GM12878 (cell line): Measurements from ENCODE around the gene RNLS. TPM values are rescaled to one million over a fixed set of nuclear protein-coding genes. Genes with fewer than 3 reads are reported as not detected.

Source experiments
- ATAC-seq: fragments of 200-7000 bp; cut with Tn5 transposase; 3 replicates; pipeline ENCODE4 v1.9.1; 2020; ENCODE audit warnings: mild to moderate bottlenecking, moderate library complexity
- BruUV-seq: library from RNA; stranded (reverse); fragments of 400-500 nt; replicated peaks from 2 replicates; lab custom pipeline; 2021; lab: Mats Ljungman, UMichigan
- CTCF ChIA-PET: fragments of 300-600 bp; sonication (Branson Sonifier 250); formaldehyde crosslinking; extraction: SDS; loops from one replicate; lab custom pipeline; 2021; ENCODE audit warnings: inconsistent platforms; lab: Yijun Ruan, JAX
- POLR2A ChIA-PET: fragments of 350-600 bp; formaldehyde crosslinking; extraction: SDS; loops from one replicate; lab custom pipeline; 2021; ENCODE audit warnings: inconsistent platforms; lab: Charles Lee
- RAD21 ChIA-PET: fragments of 300-600 bp; sonication (Branson Sonifier 250); formaldehyde crosslinking; loops from one replicate; lab custom pipeline; 2023; ENCODE audit warnings: antibody characterized with exemption; ENCODE audit not compliant: unreplicated experiment; lab: Charles Lee
- SMC1A ChIA-PET: fragments of 300-600 bp; sonication (Branson Sonifier 250); formaldehyde crosslinking; loops from one replicate; lab custom pipeline; 2023; ENCODE audit not compliant: unreplicated experiment, uncharacterized antibody; lab: Charles Lee
- DNase-seq: peaks from one replicate; pipeline ENCODE4 v3.0.0-alpha.2; 2011; ENCODE audit warnings: low read depth, low spot score
- FAIRE-seq: peaks from 3 replicates; lab custom pipeline; 2011; peaks lifted over from hg19 to GRCh38; lab: Jason Lieb, UNC
- H2AFZ ChIP-seq: 2 replicates; pipeline ENCODE4 v1.6.0; 2011; ENCODE audit warnings: low read depth, low read length, control low read depth; ENCODE audit not compliant: control insufficient read depth
- H3K27ac ChIP-seq: 2 replicates; pipeline ENCODE4 v1.5.1; 2011; ENCODE audit warnings: control low read depth; ENCODE audit not compliant: control insufficient read depth, insufficient read depth
- H3K27me3 ChIP-seq, 2 experiments: replicated peaks in 1 of 2; 2 replicates each; pipeline versions ENCODE4 v1.6.0 to v1.6.1; 2011; ENCODE audit warnings: low read length in 1 of 2; ENCODE audit not compliant: control insufficient read depth in 2 of 2, insufficient read depth in 2 of 2
- H3K36me3 ChIP-seq, 2 experiments: 2 replicates each; pipeline ENCODE4 v1.5.1; 2011; ENCODE audit warnings: low read length in 1 of 2; ENCODE audit not compliant: control insufficient read depth in 2 of 2, insufficient read depth in 2 of 2
- H3K4me1 ChIP-seq: 2 replicates; pipeline ENCODE4 v1.6.1; 2011; ENCODE audit warnings: mild to moderate bottlenecking, low read length, moderate library complexity, mixed read lengths; ENCODE audit not compliant: control insufficient read depth, insufficient read depth
- H3K4me2 ChIP-seq: 2 replicates; pipeline ENCODE4 v1.6.0; 2011; ENCODE audit warnings: control low read depth; ENCODE audit not compliant: control insufficient read depth, insufficient read depth
- H3K4me3 ChIP-seq: fragments of 200-600 bp; sonication (generic); 2 replicates; pipeline ENCODE4 v1.5.1; 2016
- H3K79me2 ChIP-seq: 2 replicates; pipeline ENCODE4 v1.6.0; 2011; ENCODE audit warnings: low read length; ENCODE audit not compliant: control insufficient read depth, insufficient read depth
- H3K9ac ChIP-seq: 2 replicates; pipeline ENCODE4 v1.8.0; 2011; ENCODE audit warnings: low read length, control low read depth, mixed read lengths; ENCODE audit not compliant: control insufficient read depth, insufficient read depth
- H3K9me3 ChIP-seq: replicated peaks from 3 replicates; pipeline ENCODE4 v1.5.1; 2011; ENCODE audit warnings: mild to moderate bottlenecking, low read length; ENCODE audit not compliant: control insufficient read depth, insufficient read depth
- H4K20me1 ChIP-seq: 2 replicates; pipeline ENCODE4 v1.6.0; 2011; ENCODE audit not compliant: control insufficient read depth, insufficient read depth
- BMI1 ChIP-seq: fragments of 450-650 bp; IDR thresholded peaks from 2 replicates; pipeline ENCODE4 v1.6.1; 2016; ENCODE audit warnings: mild to moderate bottlenecking, moderate library complexity, borderline replicate concordance
- BRCA1 ChIP-seq: IDR thresholded peaks from 2 replicates; pipeline ENCODE4 v1.6.1; 2011; ENCODE audit warnings: low read depth, low read length, improper control_type of control experiment
- CBFB ChIP-seq: IDR thresholded peaks from 2 replicates; pipeline ENCODE4 v1.6.1; 2016; ENCODE audit warnings: antibody characterized with exemption, low read depth
- CBX3 ChIP-seq: fragments of 200-600 bp; sonication (generic); IDR thresholded peaks from 2 replicates; pipeline ENCODE4 v1.6.1; 2016; ENCODE audit warnings: low read depth, borderline replicate concordance
- HDAC6 ChIP-seq: fragments of 200-600 bp; sonication (generic); IDR thresholded peaks from one replicate; pipeline ENCODE4 v1.8.0; 2017; ENCODE audit warnings: antibody characterized with exemption; ENCODE audit not compliant: unreplicated experiment
- IRF5 ChIP-seq: fragments of 450-650 bp; IDR thresholded peaks from 2 replicates; pipeline ENCODE4 v1.6.1; 2017; ENCODE audit warnings: borderline replicate concordance
- PML ChIP-seq: IDR thresholded peaks from 2 replicates; pipeline ENCODE4 v1.6.1; 2012; ENCODE audit warnings: low read length, inconsistent platforms
- ZBTB11 ChIP-seq: fragments of 450-650 bp; formaldehyde crosslinking; IDR thresholded peaks from 2 replicates; pipeline ENCODE4 v1.5.0; 2022; ENCODE audit warnings: mild to moderate bottlenecking, missing genetic modification characterization
- ZNF207 ChIP-seq: fragments of 450-650 bp; IDR thresholded peaks from 2 replicates; pipeline ENCODE4 v1.6.1; 2014; ENCODE audit warnings: antibody characterized with exemption, mild to moderate bottlenecking, borderline replicate concordance
- WGBS: methylation state at CpG from one replicate; pipeline ENCODE4 v1.1.6; 2016; ENCODE audit warnings: low lambda C conversion rate; ENCODE audit not compliant: insufficient replicate concordance, insufficient coverage; ENCODE audit errors: missing lambda C conversion rate; 5-methylcytosine and 5-hydroxymethylcytosine counted together
- in situ Hi-C: fragments of 300-500 bp; cut with MboI; formaldehyde crosslinking; loops from 9 replicates; pipeline ENCODE4 v1.14.3; 2018; ENCODE audit warnings: mixed read lengths
- intact Hi-C: fragments of 100-400 bp; cut with micrococcal nuclease; formaldehyde crosslinking; loops from one replicate; pipeline ENCODE4 v1.14.2; 2022; ENCODE audit not compliant: unreplicated experiment
- polyA plus RNA-seq, 11 experiments: library from polyadenylated mRNA; depleted of rRNA in 4 of 11; unstranded in 6 of 11; stranded (reverse) in 5 of 11; fragments of >200 nt; fragmentation: Nextera tagmentation in 4 of 11; fragmentation: Illumina TruSeq in 1 of 11; extraction: Ambion mirVana in 4 of 11; extraction: Trizol in 1 of 11; gene quantifications; 1 replicate in 1 of 11; 2 replicates in 10 of 11; pipeline versions ENCODE4 v1.2.1 to v1.2.3, GENCODE V29; 2011 to 2016; ENCODE audit warnings: inconsistent platforms in 2 of 11, missing spikeins in 2 of 11, low read depth in 1 of 11
- total RNA-seq, 4 experiments: library from RNA; depleted of rRNA in 3 of 4; stranded (reverse); fragments of >200 nt in 3 of 4; fragmentation: Illumina TruSeq in 1 of 4; extraction: Trizol in 1 of 4; gene quantifications; 2 replicates each; pipeline versions ENCODE4 v1.2.1 to v1.2.3, GENCODE V29; 2013 to 2021
- TF ChIP-seq, protein P1 (sequence below): IDR thresholded peaks from 2 replicates; pipeline ENCODE4 v1.6.1; 2012; ENCODE audit warnings: mild to moderate bottlenecking, low read depth, low read length

RNLS gene
- total and polyA plus RNA-seq, 10 of the 15 experiments (the other 5 are each of a cell fraction or from before 2014, with no cell fraction given) = 3.4 to 6.7 (median 4.6) TPM

DNA sequence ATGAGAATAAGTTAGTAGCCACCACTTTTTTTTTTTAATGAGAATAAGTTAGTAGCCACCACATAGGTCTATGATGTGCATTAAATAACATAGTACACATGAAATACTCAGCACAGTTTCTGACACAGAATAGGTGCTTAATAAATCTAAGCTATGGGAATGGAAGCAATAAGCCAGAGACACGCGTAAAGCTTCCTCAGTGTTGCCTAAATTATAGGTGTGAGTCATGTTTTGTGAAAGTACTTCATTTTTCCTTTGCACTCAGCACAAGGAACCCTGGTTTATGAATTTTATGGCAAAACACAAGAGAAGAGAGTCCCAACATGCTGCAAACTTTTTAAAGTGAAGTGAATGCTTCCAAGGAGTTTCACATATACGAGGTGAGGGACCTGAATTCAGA is 267.4 kb downstream of the RNLS start:
- intact Hi-C loops = no loop called here
- POLR2A ChIA-PET = no interaction called here
- no peak for ATAC-seq
- RAD21 ChIA-PET = interaction anchor here (2.2 kb wide), 1 partner anchor 71 kb away, joined by 9 read pairs; no protein-coding TSS in a partner anchor
- H3K9ac ChIP-seq = no peak overlapping the region
- TF ChIP-seq CBX3 (no peak), PML (no peak), IRF5 (no peak), BMI1 (no peak), ZNF207 (no peak), CBFB (no peak), HDAC6 (no peak), BRCA1 (no peak), ZBTB11 (no peak)
- TF ChIP-seq, protein P1, sequence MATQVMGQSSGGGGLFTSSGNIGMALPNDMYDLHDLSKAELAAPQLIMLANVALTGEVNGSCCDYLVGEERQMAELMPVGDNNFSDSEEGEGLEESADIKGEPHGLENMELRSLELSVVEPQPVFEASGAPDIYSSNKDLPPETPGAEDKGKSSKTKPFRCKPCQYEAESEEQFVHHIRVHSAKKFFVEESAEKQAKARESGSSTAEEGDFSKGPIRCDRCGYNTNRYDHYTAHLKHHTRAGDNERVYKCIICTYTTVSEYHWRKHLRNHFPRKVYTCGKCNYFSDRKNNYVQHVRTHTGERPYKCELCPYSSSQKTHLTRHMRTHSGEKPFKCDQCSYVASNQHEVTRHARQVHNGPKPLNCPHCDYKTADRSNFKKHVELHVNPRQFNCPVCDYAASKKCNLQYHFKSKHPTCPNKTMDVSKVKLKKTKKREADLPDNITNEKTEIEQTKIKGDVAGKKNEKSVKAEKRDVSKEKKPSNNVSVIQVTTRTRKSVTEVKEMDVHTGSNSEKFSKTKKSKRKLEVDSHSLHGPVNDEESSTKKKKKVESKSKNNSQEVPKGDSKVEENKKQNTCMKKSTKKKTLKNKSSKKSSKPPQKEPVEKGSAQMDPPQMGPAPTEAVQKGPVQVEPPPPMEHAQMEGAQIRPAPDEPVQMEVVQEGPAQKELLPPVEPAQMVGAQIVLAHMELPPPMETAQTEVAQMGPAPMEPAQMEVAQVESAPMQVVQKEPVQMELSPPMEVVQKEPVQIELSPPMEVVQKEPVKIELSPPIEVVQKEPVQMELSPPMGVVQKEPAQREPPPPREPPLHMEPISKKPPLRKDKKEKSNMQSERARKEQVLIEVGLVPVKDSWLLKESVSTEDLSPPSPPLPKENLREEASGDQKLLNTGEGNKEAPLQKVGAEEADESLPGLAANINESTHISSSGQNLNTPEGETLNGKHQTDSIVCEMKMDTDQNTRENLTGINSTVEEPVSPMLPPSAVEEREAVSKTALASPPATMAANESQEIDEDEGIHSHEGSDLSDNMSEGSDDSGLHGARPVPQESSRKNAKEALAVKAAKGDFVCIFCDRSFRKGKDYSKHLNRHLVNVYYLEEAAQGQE = no peak
- TF ChIP-seq, all 136 proteins: peak for 0
- Histone ChIP-seq H3K4me1 (no peaks in the 10 kb centered on the region), H3K27ac (no peak overlapping the region), H3K4me2 (no peak overlapping the region; the same call in 1 of the 2 replicates), H3K79me2 (no peaks in the 10 kb centered on the region), H4K20me1 (no peaks in the 10 kb centered on the region), H3K4me3 (no peak overlapping the region), H3K27me3 (no peaks in the 10 kb centered on the region), H3K9me3 (peaks cover 11% of the 10 kb centered on the region; the same call in 2 of the 3 replicates), H2AFZ (no peak overlapping the region; the same call in 1 of the 2 replicates), H3K36me3 (no peaks in the 10 kb centered on the region; a peak in 1 of 4 replicates)
- in situ Hi-C loops = no loop called here
- WGBS = 94% methylated on average over 3 of the region's 3 CpGs
- CTCF ChIA-PET = interaction anchor here (1.2 to 2.0 kb wide), 3 partner anchors 8 to 68 kb away, joined by 3 to 8 read pairs (median 3); no protein-coding TSS in a partner anchor
- FAIRE-seq (no peak), DNase-seq (no peak)
- no TSS peak for BruUV-seq
- SMC1A ChIA-PET = interaction anchor here (0.5 to 2.4 kb wide), 9 partner anchors 11 to 553 kb away, joined by 3 to 15 read pairs (median 4); no protein-coding TSS in a partner anchor
